Mesodermal cell (in vitro differentiated cells): ENCODE results near the gene DERA.

Experiments used
- H3K27ac ChIP-seq: 2 replicates; pipeline ENCODE4 v1.7.0; 2013; ENCODE audit warnings: mild to moderate bottlenecking, low read depth, low read length, moderate library complexity; ENCODE audit not compliant: severe bottlenecking
- H3K36me3 ChIP-seq: 2 replicates; pipeline ENCODE4 v1.7.1; 2013; ENCODE audit warnings: mild to moderate bottlenecking, low read length, moderate library complexity; ENCODE audit not compliant: control insufficient read depth, insufficient read depth
- H3K4me1 ChIP-seq: one replicate; pipeline ENCODE4 v1.7.1; 2013; ENCODE audit warnings: mild to moderate bottlenecking, low read length; ENCODE audit not compliant: insufficient read depth, control insufficient read depth, poor library complexity, severe bottlenecking
- H3K4me3 ChIP-seq: 2 replicates; pipeline ENCODE4 v1.7.0; 2013; ENCODE audit warnings: low read length, control low read depth, mild to moderate bottlenecking; ENCODE audit not compliant: insufficient read depth, poor library complexity, severe bottlenecking; ENCODE audit errors: extremely low read depth
- H3K9me3 ChIP-seq: 2 replicates; pipeline ENCODE4 v1.7.1; 2013; ENCODE audit warnings: mild to moderate bottlenecking, low read length, moderate library complexity; ENCODE audit not compliant: control insufficient read depth
- WGBS, 2 experiments: methylation state at CpG; one replicate each; pipeline ENCODE4 v1.1.5; 2013; ENCODE audit warnings: missing lambda C conversion rate in 2 of 2; ENCODE audit not compliant: insufficient coverage in 2 of 2; 5-methylcytosine and 5-hydroxymethylcytosine counted together

DERA gene

GRCh38 chr12:16070113-16070512, 159.0 kb downstream of the DERA start:
- Histone ChIP-seq H3K27ac (no peak overlapping the region), H3K4me3 (no peak overlapping the region), H3K4me1 (no peaks in the 10 kb centered on the region), H3K36me3 (no peaks in the 10 kb centered on the region), H3K9me3 (no peaks in the 10 kb centered on the region)
- WGBS, 2 experiments = 67% methylated on average over 1 of the region's 5 CpGs; no CpG with 5 or more reads in 1 of the 2 experiments

- WGBS, 2 experiments = 80 to 100% methylated on average over 1 of the region's 2 CpGs
- no peak overlapping the region for H3K27ac ChIP-seq
- no peaks in the 10 kb centered on the region for H3K9me3 ChIP-seq
- no peak overlapping the region for H3K4me3 ChIP-seq
- H3K36me3 ChIP-seq = no peaks in the 10 kb centered on the region
- H3K4me1 ChIP-seq = no peaks in the 10 kb centered on the region
Measured at GRCh38 chr12:16072678-16073077, 161.5 kb downstream of the DERA start.

DNA sequence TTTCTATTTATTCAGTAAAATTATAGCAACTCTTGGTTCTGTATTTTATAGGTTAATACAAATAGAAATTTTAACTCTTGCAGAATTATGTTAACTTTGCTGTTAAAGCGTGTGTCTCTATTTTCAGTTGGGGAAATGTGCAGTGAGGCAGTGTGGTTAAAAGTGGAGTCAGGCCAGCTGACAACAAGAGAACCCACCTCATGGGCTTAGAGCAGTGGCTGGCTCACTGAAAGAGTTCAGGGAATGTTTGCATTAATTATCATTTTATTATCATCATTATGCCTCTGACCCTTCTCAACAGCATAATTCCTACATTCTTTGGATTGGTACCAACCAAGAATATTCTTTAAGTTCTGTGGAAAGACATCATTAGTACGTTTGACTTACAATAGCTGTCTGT, 163.8 kb downstream of the DERA start:
- Histone ChIP-seq H3K9me3 (no peaks in the 10 kb centered on the region), H3K36me3 (no peaks in the 10 kb centered on the region), H3K4me1 (no peaks in the 10 kb centered on the region), H3K27ac (no peak overlapping the region), H3K4me3 (no peak overlapping the region)
- no CpG with 5 or more reads among the region's 2 CpGs for WGBS, 2 experiments

DNA sequence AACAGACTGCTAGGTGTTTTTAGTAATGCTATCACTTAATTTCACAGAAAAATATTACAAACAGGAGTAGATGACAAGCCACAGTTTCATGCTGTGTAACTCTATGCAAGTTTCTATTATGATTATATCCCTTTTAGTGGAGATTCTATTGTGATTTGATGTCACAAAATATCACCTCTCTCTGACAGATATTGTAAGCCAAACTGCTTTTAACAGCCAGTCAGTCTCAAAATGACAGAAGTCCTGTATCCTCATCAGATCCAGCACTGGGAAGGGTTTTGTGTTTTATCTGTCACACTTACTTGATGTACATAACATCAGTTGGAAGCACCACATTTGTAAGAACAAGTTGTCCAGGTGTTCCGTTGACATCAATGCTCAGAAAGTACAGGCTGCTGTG, 164.8 kb downstream of the DERA start:
- Histone ChIP-seq H3K4me1 (no peaks in the 10 kb centered on the region), H3K4me3 (no peak overlapping the region), H3K9me3 (no peaks in the 10 kb centered on the region), H3K36me3 (no peaks in the 10 kb centered on the region), H3K27ac (no peak overlapping the region)
- whole genome bisulfite sequencing, 2 experiments = 91 to 100% methylated on average over 1 of the region's 1 CpG

DNA sequence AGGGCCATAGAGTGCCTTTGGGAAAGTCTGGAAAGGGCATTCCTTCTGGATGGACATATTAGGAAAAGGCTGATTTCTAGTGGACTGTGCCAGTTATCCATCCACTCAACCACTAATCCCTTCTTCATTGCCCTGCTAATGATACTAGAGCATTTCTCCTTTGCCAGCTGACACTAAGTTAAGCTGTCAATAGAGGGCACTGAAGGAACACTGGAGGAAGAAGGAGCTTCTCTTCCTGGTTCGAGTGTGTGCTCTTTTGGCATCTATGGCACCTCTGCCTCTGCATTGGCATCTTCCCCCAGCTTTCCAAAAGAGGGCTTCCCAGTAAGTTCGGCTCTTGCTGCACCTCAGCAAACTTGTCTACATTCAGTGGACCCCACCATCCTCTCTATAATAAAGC, 165.4 kb downstream of the DERA start:
- Histone ChIP-seq H3K36me3 (no peaks in the 10 kb centered on the region), H3K27ac (no peak overlapping the region), H3K4me3 (no peak overlapping the region), H3K4me1 (no peaks in the 10 kb centered on the region), H3K9me3 (no peaks in the 10 kb centered on the region)
- WGBS, 2 experiments = 25% methylated on average over 1 of the region's 2 CpGs; no CpG with 5 or more reads in 1 of the 2 experiments

DNA sequence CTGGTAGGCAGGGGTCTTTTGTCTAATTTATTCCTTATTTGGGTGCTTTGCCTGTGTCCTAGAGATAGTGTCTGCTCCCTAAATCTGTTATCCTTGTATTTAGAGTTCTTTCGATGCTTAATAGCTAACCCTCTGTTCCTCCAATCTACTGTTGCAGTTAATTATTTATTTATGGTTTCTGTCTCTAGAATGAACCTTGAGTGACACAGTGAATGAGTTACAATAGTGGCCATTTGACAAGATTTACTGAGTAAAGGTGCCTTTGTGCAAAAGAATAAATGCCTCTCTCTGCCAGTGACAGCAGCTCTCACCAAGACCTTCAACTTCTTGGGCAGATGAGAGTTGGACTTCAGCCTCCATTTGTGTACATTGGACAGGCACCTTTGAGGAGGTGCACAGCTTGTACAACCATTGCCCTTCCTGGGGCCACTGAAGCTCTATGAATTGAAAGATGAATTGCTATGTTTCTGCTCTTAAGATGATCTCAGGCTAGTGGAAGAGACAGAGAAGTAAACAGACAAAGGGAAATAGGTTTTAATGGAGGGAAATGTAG, 165.9 kb downstream of the DERA start:
- Histone ChIP-seq H3K4me3 (no peak overlapping the region), H3K9me3 (no peaks in the 10 kb centered on the region), H3K27ac (no peak overlapping the region), H3K4me1 (no peaks in the 10 kb centered on the region), H3K36me3 (no peaks in the 10 kb centered on the region)
- no CpG with 5 or more reads among the region's 1 CpG for WGBS, 2 experiments

DNA sequence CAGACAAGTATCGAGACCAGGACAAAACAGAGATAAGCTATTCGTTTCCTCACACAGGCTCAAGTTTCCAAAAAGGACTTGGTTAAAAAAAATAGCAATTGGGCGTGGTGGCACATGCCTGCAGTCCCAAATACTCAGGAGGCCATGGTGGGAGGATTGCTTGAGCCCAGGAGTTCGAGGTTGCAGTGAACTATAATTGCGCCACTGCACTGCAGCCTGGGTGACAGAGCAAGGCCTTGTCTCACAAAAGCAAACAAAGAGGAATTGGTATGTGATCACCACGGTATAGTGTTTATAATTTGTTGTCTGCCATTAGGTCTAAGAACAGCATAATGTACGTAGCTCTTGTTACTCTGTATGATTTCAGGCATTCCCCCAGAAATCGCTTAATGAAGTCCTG, 175.3 kb downstream of the DERA start:
- Histone ChIP-seq H3K4me1 (no peaks in the 10 kb centered on the region), H3K4me3 (no peak overlapping the region), H3K9me3 (no peaks in the 10 kb centered on the region), H3K27ac (no peak overlapping the region), H3K36me3 (no peaks in the 10 kb centered on the region)
- WGBS, 2 experiments = 90 to 93% methylated on average over 8 of the region's 8 CpGs

DNA sequence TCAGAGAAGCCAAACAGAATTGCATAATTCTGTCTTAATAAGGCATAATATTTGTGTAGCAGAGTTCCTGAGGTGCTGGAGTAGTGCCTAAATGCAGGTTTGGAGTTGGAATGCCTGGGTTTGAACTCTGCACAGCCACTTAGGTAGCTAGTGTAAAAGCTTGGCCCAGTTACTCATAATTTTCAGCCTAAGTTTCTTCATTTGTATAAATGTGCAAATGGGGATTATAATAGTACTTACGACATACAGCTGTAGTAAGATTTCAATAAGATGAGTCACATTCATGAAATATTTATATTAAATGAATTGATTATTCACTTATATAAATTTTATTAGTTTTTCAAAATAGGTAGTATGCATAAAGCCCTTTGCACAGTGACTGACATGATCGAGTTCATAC, 175.8 kb downstream of the DERA start:
- Histone ChIP-seq H3K4me1 (no peaks in the 10 kb centered on the region), H3K4me3 (no peak overlapping the region), H3K36me3 (no peaks in the 10 kb centered on the region), H3K27ac (no peak overlapping the region), H3K9me3 (no peaks in the 10 kb centered on the region)
- WGBS, 2 experiments = 88 to 100% methylated on average over 1 of the region's 2 CpGs
